HCT116 (cell line): ENCODE measurements around the gene ADARB2. TPM values are rescaled to one million over a fixed set of nuclear protein-coding genes. Genes with fewer than 3 reads are reported as not detected.

ENCODE experiments used
- ATAC-seq: fragments of 200-7000 bp; cut with Tn5 transposase; 2 replicates; pipeline ENCODE4 v1.9.1; 2020; ENCODE audit warnings: mild to moderate bottlenecking, moderate library complexity
- BruUV-seq: library from RNA; stranded (reverse); fragments of 400-500 nt; replicated peaks from 2 replicates; lab custom pipeline; 2021; lab: Mats Ljungman, UMichigan
- CTCF ChIA-PET: fragments of 300-600 bp; sonication (Branson Sonifier 250); formaldehyde crosslinking; loops from one replicate; lab custom pipeline; 2021; ENCODE audit warnings: antibody characterized with exemption; lab: Charles Lee
- POLR2A ChIA-PET: fragments of 300-600, 350-600 bp; sonication (Branson Sonifier 250); formaldehyde crosslinking; loops from one replicate; lab custom pipeline; 2021; ENCODE audit warnings: antibody characterized with exemption; lab: Charles Lee
- RAD21 ChIA-PET, 2 experiments: fragments of 300-600 bp; sonication (Branson Sonifier 250); formaldehyde crosslinking; loops; one replicate each; lab custom pipeline; 2023; ENCODE audit warnings: low total read pairs in 2 of 2; ENCODE audit not compliant: uncharacterized antibody in 2 of 2, unreplicated experiment in 2 of 2, low non-redundant PET in 1 of 2; lab: Charles Lee
- DNase-seq: peaks from one replicate; pipeline ENCODE4 v3.0.0-alpha.2; 2010; ENCODE audit warnings: low read depth, low spot score
- H2AFZ ChIP-seq: fragments of 200-600 bp; shearing (Covaris generic), sonication (generic); 2 replicates; pipeline ENCODE4 v1.6.1; 2017; ENCODE audit warnings: low read depth, mixed run types, mixed read lengths, antibody characterized with exemption, low read length; ENCODE audit not compliant: poor library complexity, severe bottlenecking
- H3K27ac ChIP-seq: 2 replicates; pipeline ENCODE4 v1.5.1; 2012; ENCODE audit warnings: low read depth, low read length
- H3K27me3 ChIP-seq: fragments of 200-600 bp; sonication (generic); 2 replicates; pipeline ENCODE4 v1.6.1; 2016; ENCODE audit warnings: mixed run types, low read length, mixed read lengths; ENCODE audit not compliant: insufficient read depth
- H3K36me3 ChIP-seq, 2 experiments: fragments of 200-500 bp in 1 of 2; fragments of 200-600 bp in 1 of 2; sonication (Bioruptor generic) in 1 of 2; sonication (generic) in 1 of 2; 2 replicates each; pipeline versions ENCODE4 v1.5.1 to v1.6.1; 2014 to 2016; ENCODE audit warnings: low read length in 2 of 2, inconsistent platforms in 1 of 2, mixed read lengths in 1 of 2, mixed run types in 1 of 2; ENCODE audit not compliant: insufficient read depth in 2 of 2, control insufficient read depth in 1 of 2
- H3K4me1 ChIP-seq, 2 experiments: fragments of 200-600 bp in 1 of 2; sonication (generic) in 1 of 2; 2 replicates each; pipeline versions ENCODE4 v1.5.1 to v1.6.1; 2012 to 2017; ENCODE audit warnings: low read length in 2 of 2, inconsistent platforms in 1 of 2, mild to moderate bottlenecking in 1 of 2, mixed read lengths in 1 of 2, mixed run types in 1 of 2, moderate library complexity in 1 of 2; ENCODE audit not compliant: insufficient read depth in 2 of 2, control insufficient read depth in 1 of 2
- H3K4me2 ChIP-seq: fragments of 200-600 bp; sonication (generic); 2 replicates; pipeline ENCODE4 v1.6.1; 2017; ENCODE audit warnings: mixed run types, low read length, mixed read lengths
- H3K4me3 ChIP-seq, 2 experiments: fragments of 200-600 bp in 1 of 2; sonication (generic) in 1 of 2; replicated peaks in 1 of 2; 2 replicates each; pipeline ENCODE4 v1.5.1; 2011 to 2016; ENCODE audit warnings: low read length in 2 of 2, control low read depth in 1 of 2, low read depth in 1 of 2, mild to moderate bottlenecking in 1 of 2, mixed read lengths in 1 of 2, mixed run types in 1 of 2
- H3K79me2 ChIP-seq: fragments of 200-600 bp; sonication (generic); 2 replicates; pipeline ENCODE4 v1.6.1; 2017; ENCODE audit warnings: mild to moderate bottlenecking, mixed run types, low read length, moderate library complexity, mixed read lengths; ENCODE audit not compliant: insufficient read depth
- H3K9ac ChIP-seq: fragments of 200-600 bp; sonication (generic); 2 replicates; pipeline ENCODE4 v1.6.1; 2016; ENCODE audit warnings: low read length, mixed read lengths
- H3K9me2 ChIP-seq: fragments of 200-600 bp; sonication (generic), shearing (Covaris generic); 2 replicates; pipeline ENCODE4 v1.6.1; 2017; ENCODE audit warnings: mixed run types, mild to moderate bottlenecking, moderate library complexity; ENCODE audit not compliant: insufficient read depth
- H3K9me3 ChIP-seq, 2 experiments: fragments of 200-500 bp in 1 of 2; fragments of 200-600 bp in 1 of 2; sonication (Bioruptor generic) in 1 of 2; sonication (generic) in 1 of 2; 2 replicates each; pipeline ENCODE4 v1.6.1; 2014 to 2017; ENCODE audit warnings: low read length in 2 of 2, mixed read lengths in 2 of 2, inconsistent platforms in 1 of 2, low read depth in 1 of 2, mild to moderate bottlenecking in 1 of 2, mixed run types in 1 of 2, moderate library complexity in 1 of 2; ENCODE audit not compliant: control insufficient read depth in 1 of 2, insufficient read depth in 1 of 2
- H4K20me1 ChIP-seq: fragments of 200-600 bp; sonication (generic), shearing (Covaris generic); 2 replicates; pipeline ENCODE4 v1.6.1; 2017; ENCODE audit warnings: mixed run types, mild to moderate bottlenecking, moderate library complexity; ENCODE audit not compliant: insufficient read depth
- CTCF ChIP-seq, 3 experiments: fragments of 200-600 bp in 1 of 3; sonication (generic) in 1 of 3; IDR thresholded peaks in 2 of 3; conservative IDR thresholded peaks in 1 of 3; 2 replicates each; pipeline ENCODE4 v1.5.1; 2012 to 2017; ENCODE audit warnings: low read depth in 2 of 3, low read length in 2 of 3, antibody characterized with exemption in 1 of 3, borderline replicate concordance in 1 of 3, control low read depth in 1 of 3, mild to moderate bottlenecking in 1 of 3, mixed read lengths in 1 of 3, mixed run types in 1 of 3, moderate library complexity in 1 of 3; ENCODE audit not compliant: insufficient read depth in 1 of 3
- EZH2 ChIP-seq: fragments of 200-600 bp; sonication (generic); IDR thresholded peaks from 2 replicates; pipeline ENCODE4 v1.6.1; 2017; ENCODE audit warnings: antibody characterized with exemption, mixed run types
- POLR2AphosphoS5 ChIP-seq: IDR thresholded peaks from 2 replicates; pipeline ENCODE4 v1.6.1; 2011; ENCODE audit warnings: mild to moderate bottlenecking, low read depth, low read length, moderate library complexity
- SP1 ChIP-seq: IDR thresholded peaks from 2 replicates; pipeline ENCODE4 v1.6.1; 2012; ENCODE audit warnings: low read depth
- intact Hi-C: fragments of 100-400 bp; cut with micrococcal nuclease; formaldehyde crosslinking; loops from 2 replicates; pipeline ENCODE4 v1.10.0; 2022
- total RNA-seq: library from RNA; stranded (reverse); gene quantifications from one replicate; pipeline ENCODE4 v1.2.1, GENCODE V29; 2021; ENCODE audit not compliant: unreplicated experiment

The ADARB2 gene
- total RNA-seq, 1 experiment from 2014 or later, result not detected

GRCh38 chr10:1534820-1535219 lies 202.5 kb downstream of the ADARB2 start:
- H3K4me1 ChIP-seq, result no peaks in the 10 kb centered on the region
- H3K9ac ChIP-seq, result no peak overlapping the region
- DNase-seq, result no peak
- H3K9me2 ChIP-seq, result no peaks in the 10 kb centered on the region
- H3K27ac ChIP-seq, result no peak overlapping the region
- H3K9me3 ChIP-seq, result no peaks in the 10 kb centered on the region
- no peak for ATAC-seq
- no peaks in the 10 kb centered on the region for H3K79me2 ChIP-seq
- no peaks in the 10 kb centered on the region for H4K20me1 ChIP-seq
- H3K4me2 ChIP-seq, result no peak overlapping the region
- CTCF ChIA-PET, result no interaction called here
- RAD21 ChIA-PET, result no interaction called here
- POLR2A ChIA-PET, result no interaction called here
- TF ChIP-seq POLR2AphosphoS5 (no peak), EZH2 (no peak), CTCF (IDR thresholded peaks at IDR 0.05 in 2 of 3, conservative IDR thresholded peaks at IDR 0.05 in 1 of 3; ENCODE audit: borderline replicate concordance in 1 of 3, insufficient read depth in 1 of 3, low read depth in 2 of 3, low read length in 2 of 3) (no peak)
- H2AFZ ChIP-seq, result no peak overlapping the region
- no peaks in the 10 kb centered on the region for H3K27me3 ChIP-seq
- no TSS peak for BruUV-seq
- H3K4me3 ChIP-seq, result no peak overlapping the region
- intact Hi-C loops, result no loop called here
- no peaks in the 10 kb centered on the region for H3K36me3 ChIP-seq

GRCh38 chr10:1532636-1533035 lies 204.7 kb downstream of the ADARB2 start:
- Histone ChIP-seq H3K9me3 (no peaks in the 10 kb centered on the region), H3K79me2 (no peaks in the 10 kb centered on the region), H3K27ac (no peak overlapping the region), H3K4me2 (no peak overlapping the region), H3K9me2 (no peaks in the 10 kb centered on the region), H3K36me3 (no peaks in the 10 kb centered on the region), H3K27me3 (no peaks in the 10 kb centered on the region), H3K9ac (no peak overlapping the region), H3K4me1 (no peaks in the 10 kb centered on the region), H2AFZ (no peak overlapping the region), H4K20me1 (no peaks in the 10 kb centered on the region), H3K4me3 (no peak overlapping the region)
- ATAC-seq, result no peak
- intact Hi-C loops, result no loop called here
- ChIA-PET POLR2A (no interaction called here), CTCF (no interaction called here), RAD21 (no interaction called here)
- TF ChIP-seq POLR2AphosphoS5, result no peak
- TF ChIP-seq SP1, result no peak
- no peak for DNase-seq
- no TSS peak for BruUV-seq
